Progenitor cell of endocrine pancreas (in vitro differentiated cells): ENCODE data around the gene ATAT1. TPM values are rescaled to one million over a fixed set of nuclear protein-coding genes. Genes with fewer than 3 reads are reported as not detected.

Experiments used
- DNase-seq: peaks from one replicate; pipeline ENCODE4 v3.0.0; 2021; ENCODE audit warnings: low spot score; ENCODE audit not compliant: unreplicated experiment
- H3K27ac Mint-ChIP-seq: 2 replicates; pipeline ENCODE4 v1.8.0; 2021; ENCODE audit warnings: mild to moderate bottlenecking, moderate library complexity, mixed read lengths
- H3K27me3 Mint-ChIP-seq: 2 replicates; pipeline ENCODE4 v1.8.0; 2021; ENCODE audit warnings: mixed read lengths
- H3K36me3 Mint-ChIP-seq: 2 replicates; pipeline ENCODE4 v1.8.0; 2022; ENCODE audit warnings: mixed read lengths; ENCODE audit not compliant: insufficient read depth
- H3K4me1 Mint-ChIP-seq: 2 replicates; pipeline ENCODE4 v1.8.0; 2021; ENCODE audit warnings: low read depth, mixed read lengths
- H3K4me3 Mint-ChIP-seq: 2 replicates; pipeline ENCODE4 v1.8.0; 2021; ENCODE audit warnings: low read depth, mild to moderate bottlenecking, moderate library complexity, mixed read lengths
- H3K9me3 Mint-ChIP-seq: 2 replicates; pipeline ENCODE4 v1.8.0; 2021; ENCODE audit warnings: low read depth, mixed read lengths
- CTCF ChIP-seq: fragments of 200-600 bp; sonication (generic); IDR thresholded peaks from one replicate; pipeline ENCODE4 v1.5.0; 2021; ENCODE audit warnings: antibody characterized with exemption, mild to moderate bottlenecking; ENCODE audit not compliant: unreplicated experiment
- total RNA-seq: library from RNA; stranded (reverse); gene quantifications from 2 replicates; pipeline ENCODE4 v1.2.1, GENCODE V29; 2021

The ATAT1 gene
- total RNA-seq, 1 donor from 2014 or later: 71.2 TPM

GRCh38 chr6:30678964-30679726 is 52.5 kb downstream of the ATAT1 start:
- Mint-ChIP-seq H3K36me3 (peaks cover 12% of the 10 kb centered on the region), H3K27me3 (no peaks in the 10 kb centered on the region), H3K4me1 (peaks cover 18% of the 10 kb centered on the region), H3K27ac (no peak overlapping the region), H3K4me3 (no peak overlapping the region), H3K9me3 (no peaks in the 10 kb centered on the region)
- TF ChIP-seq CTCF: peak; percentile 95
- peak; percentile 84 for DNase-seq

GRCh38 chr6:30679765-30680535 is 53.3 kb downstream of the ATAT1 start:
- TF ChIP-seq CTCF: no peak
- H3K4me1 Mint-ChIP-seq: peaks cover 21% of the 10 kb centered on the region
- H3K27ac Mint-ChIP-seq: no peak overlapping the region
- no peak for DNase-seq
- H3K27me3 Mint-ChIP-seq: no peaks in the 10 kb centered on the region
- H3K4me3 Mint-ChIP-seq: no peak overlapping the region
- peaks cover 12% of the 10 kb centered on the region for H3K36me3 Mint-ChIP-seq
- H3K9me3 Mint-ChIP-seq: no peaks in the 10 kb centered on the region

- no peak for TF ChIP-seq CTCF
- H3K36me3 Mint-ChIP-seq: peaks cover 6% of the 10 kb centered on the region
- DNase-seq: no peak
- no peak overlapping the region for H3K4me3 Mint-ChIP-seq
- H3K27me3 Mint-ChIP-seq: no peaks in the 10 kb centered on the region
- no peaks in the 10 kb centered on the region for H3K9me3 Mint-ChIP-seq
- no peak overlapping the region for H3K27ac Mint-ChIP-seq
- peaks cover 32% of the 10 kb centered on the region for H3K4me1 Mint-ChIP-seq
Measured at GRCh38 chr6:30681766-30682142, 55.1 kb downstream of the ATAT1 start.

- Mint-ChIP-seq H3K36me3 (peaks cover 6% of the 10 kb centered on the region), H3K4me3 (peak overlapping the region; percentile 41), H3K27ac (peak overlapping the region; percentile 87), H3K4me1 (peaks cover 32% of the 10 kb centered on the region), H3K9me3 (no peaks in the 10 kb centered on the region), H3K27me3 (no peaks in the 10 kb centered on the region)
- DNase-seq: no peak
- TF ChIP-seq CTCF: no peak
Measured at GRCh38 chr6:30682143-30683117, 55.8 kb downstream of the ATAT1 start.
